SH-SY5Y (cell line): ENCODE measurements around the gene GSG1L.

Experiments used
- GATA2 ChIP-seq: IDR thresholded peaks from 2 replicates; pipeline ENCODE4 v1.6.1; 2011; ENCODE audit warnings: mild to moderate bottlenecking, low read depth, low read length
- GATA3 ChIP-seq: IDR thresholded peaks from 2 replicates; pipeline ENCODE4 v1.6.1; 2011; ENCODE audit warnings: low read depth, mild to moderate bottlenecking, low read length, moderate library complexity

- TF ChIP-seq GATA3 (no peak), GATA2 (no peak)
Observed at GRCh38 chr16:27862953-27863352, 200.6 kb downstream of the GSG1L start.
